PFSK-1 (cell line): ENCODE data around the gene MAOA.

Experiments
- TAF1 ChIP-seq: IDR thresholded peaks from 2 replicates; pipeline ENCODE4 v1.6.1; 2012; ENCODE audit warnings: low read length, control low read depth, borderline replicate concordance; ENCODE audit not compliant: insufficient read depth
- TF ChIP-seq, protein P1 (sequence below), 2 experiments: IDR thresholded peaks; 2 replicates each; pipeline versions ENCODE4 v1.6.1 to v1.8.0; 2011 to 2012; ENCODE audit warnings: low read depth in 2 of 2, low read length in 2 of 2, control low read depth in 1 of 2, inconsistent platforms in 1 of 2, mild to moderate bottlenecking in 1 of 2, moderate library complexity in 1 of 2; ENCODE audit not compliant: insufficient read depth in 1 of 2

DNA sequence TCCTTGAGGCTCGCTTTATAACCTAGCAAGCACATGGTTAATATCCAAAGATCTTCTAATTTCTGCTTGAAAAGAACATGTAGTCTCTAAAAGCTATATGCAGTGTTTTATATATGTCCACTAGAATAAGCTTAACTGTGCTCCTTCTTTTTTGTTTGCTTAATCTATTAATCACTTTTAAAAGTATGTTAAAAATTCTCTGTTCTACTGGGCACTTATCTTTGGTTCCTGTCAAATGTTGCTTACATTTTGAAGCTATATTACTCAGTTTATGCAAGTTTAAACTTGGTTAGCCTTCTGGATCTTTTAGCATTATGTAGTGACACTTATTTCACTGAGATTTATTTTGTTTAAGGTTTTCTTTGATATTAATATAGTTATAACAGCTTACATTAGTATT, 32.5 kb downstream of the MAOA start:
- TF ChIP-seq, protein P1, sequence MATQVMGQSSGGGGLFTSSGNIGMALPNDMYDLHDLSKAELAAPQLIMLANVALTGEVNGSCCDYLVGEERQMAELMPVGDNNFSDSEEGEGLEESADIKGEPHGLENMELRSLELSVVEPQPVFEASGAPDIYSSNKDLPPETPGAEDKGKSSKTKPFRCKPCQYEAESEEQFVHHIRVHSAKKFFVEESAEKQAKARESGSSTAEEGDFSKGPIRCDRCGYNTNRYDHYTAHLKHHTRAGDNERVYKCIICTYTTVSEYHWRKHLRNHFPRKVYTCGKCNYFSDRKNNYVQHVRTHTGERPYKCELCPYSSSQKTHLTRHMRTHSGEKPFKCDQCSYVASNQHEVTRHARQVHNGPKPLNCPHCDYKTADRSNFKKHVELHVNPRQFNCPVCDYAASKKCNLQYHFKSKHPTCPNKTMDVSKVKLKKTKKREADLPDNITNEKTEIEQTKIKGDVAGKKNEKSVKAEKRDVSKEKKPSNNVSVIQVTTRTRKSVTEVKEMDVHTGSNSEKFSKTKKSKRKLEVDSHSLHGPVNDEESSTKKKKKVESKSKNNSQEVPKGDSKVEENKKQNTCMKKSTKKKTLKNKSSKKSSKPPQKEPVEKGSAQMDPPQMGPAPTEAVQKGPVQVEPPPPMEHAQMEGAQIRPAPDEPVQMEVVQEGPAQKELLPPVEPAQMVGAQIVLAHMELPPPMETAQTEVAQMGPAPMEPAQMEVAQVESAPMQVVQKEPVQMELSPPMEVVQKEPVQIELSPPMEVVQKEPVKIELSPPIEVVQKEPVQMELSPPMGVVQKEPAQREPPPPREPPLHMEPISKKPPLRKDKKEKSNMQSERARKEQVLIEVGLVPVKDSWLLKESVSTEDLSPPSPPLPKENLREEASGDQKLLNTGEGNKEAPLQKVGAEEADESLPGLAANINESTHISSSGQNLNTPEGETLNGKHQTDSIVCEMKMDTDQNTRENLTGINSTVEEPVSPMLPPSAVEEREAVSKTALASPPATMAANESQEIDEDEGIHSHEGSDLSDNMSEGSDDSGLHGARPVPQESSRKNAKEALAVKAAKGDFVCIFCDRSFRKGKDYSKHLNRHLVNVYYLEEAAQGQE (IDR thresholded peaks at IDR 0.05; ENCODE audit: insufficient read depth in 1 of 2, low read depth in 2 of 2, low read length in 2 of 2) = no peak
- no peak for TF ChIP-seq TAF1
